ENCODE measurements around the gene COMMD1.
A peak's percentile ranks its signal among the peaks of the same experiment; 100 is the strongest.

The COMMD1 gene

DNA sequence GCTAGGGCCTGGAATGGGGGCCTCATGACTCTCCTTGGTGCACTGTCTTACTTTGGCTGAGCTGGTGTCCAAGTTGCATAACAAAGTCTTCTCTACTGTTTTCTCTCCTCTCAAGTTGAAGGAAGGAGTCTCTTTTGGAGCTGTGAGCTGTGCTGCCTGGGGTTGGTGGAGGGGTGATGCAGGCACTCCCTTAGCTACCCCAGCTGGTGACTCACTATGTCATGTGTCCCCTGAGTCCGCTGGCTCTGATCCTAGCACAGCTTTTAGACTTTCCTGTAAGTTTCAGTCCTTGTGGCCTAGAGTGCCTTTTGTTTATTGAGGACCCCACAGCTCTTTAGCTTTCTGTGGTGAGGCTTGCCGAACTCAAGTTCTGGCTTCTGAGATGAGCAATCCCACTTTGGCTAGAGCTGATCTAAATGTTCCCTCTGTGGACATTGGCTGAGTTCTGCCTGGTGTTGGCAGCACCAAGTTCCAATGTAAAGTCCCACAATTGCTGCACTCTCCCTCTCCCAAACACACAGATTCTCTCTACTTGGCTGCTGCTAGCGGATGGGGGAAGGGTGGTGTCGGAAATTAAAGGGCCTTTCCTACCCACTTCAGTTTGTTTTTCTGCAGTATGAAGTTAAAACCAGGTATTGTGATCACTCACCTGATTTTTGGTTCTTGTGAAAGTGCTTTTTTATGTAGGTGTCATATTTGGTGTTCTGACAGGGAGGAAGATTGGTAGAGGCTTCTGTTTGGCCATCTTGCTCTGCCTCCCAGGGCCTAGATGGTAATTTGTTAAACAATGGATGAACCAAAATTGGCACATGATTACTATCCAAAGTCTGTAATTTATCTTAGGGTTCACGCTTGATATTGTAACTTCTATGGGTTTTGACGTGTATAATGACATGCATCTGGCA lies 83.2 kb downstream of the COMMD1 start:
- TF ChIP-seq, protein P1, sequence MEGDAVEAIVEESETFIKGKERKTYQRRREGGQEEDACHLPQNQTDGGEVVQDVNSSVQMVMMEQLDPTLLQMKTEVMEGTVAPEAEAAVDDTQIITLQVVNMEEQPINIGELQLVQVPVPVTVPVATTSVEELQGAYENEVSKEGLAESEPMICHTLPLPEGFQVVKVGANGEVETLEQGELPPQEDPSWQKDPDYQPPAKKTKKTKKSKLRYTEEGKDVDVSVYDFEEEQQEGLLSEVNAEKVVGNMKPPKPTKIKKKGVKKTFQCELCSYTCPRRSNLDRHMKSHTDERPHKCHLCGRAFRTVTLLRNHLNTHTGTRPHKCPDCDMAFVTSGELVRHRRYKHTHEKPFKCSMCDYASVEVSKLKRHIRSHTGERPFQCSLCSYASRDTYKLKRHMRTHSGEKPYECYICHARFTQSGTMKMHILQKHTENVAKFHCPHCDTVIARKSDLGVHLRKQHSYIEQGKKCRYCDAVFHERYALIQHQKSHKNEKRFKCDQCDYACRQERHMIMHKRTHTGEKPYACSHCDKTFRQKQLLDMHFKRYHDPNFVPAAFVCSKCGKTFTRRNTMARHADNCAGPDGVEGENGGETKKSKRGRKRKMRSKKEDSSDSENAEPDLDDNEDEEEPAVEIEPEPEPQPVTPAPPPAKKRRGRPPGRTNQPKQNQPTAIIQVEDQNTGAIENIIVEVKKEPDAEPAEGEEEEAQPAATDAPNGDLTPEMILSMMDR (conservative IDR thresholded peaks at IDR 0.05; ENCODE audit: low read depth, low read length): no peak
- DNase-seq (ENCODE audit: low read depth): peak; percentile 39

DNA sequence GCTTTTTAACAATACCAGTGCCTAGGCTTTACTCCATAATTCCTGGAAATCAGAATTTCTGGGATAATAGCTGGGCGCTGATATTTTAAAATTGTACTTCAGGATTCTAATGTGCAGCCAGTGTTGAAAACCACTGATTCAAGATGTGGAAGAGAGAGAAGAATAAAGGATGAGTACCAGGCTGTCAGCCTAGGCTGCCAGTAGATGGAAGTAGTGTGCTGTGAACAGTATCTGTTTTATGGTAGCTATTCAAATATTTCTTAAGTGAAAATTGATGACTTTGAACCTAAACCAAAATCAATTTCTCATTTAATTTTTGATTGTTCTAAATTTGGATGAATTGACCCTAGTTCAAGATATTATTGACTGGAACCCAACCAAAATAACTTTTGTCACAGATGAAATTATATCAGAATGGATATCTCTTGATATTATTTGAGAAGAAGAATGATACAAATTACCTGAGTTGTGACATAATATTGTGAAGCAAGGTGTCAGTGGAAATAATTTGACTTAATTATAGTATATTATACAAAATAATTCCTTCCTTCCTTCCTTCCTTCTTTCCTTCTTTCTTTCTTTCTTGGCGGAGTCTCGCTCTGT lies 88.0 kb downstream of the COMMD1 start:
- H3K4me3 ChIP-seq (ENCODE audit: low read length): no peak overlapping the region
- DNase-seq (ENCODE audit: low read depth): no peak

More for the DNA sequence above, 83.2 kb downstream of the COMMD1 start:
- no peak overlapping the region for H3K4me3 ChIP-seq (ENCODE audit: low read length)

DNA sequence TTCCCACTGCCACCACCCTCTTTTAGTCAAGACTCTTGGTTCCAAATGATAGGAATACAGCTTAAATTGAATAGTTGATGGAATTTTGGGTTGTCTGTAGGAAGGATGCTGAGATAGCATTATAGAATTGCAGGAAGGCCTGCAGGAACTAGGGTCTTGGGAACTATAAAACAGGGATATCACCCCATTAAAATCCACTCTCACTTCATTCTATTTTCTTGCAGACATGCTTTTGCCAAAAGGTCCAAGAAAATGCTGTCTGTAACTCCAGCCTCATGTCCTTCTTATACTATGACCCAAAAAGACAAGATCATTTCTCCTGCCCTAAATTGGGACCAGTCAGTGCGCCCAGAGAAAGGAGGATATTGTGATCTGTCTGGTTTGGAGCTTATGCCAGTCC lies 89.1 kb downstream of the COMMD1 start:
- no peak overlapping the region for H3K4me3 ChIP-seq (ENCODE audit: low read length)
- TF ChIP-seq, protein P1 (conservative IDR thresholded peaks at IDR 0.05; ENCODE audit: low read depth, low read length): no peak
- DNase-seq (ENCODE audit: low read depth): no peak

More for the DNA sequence above, 88.0 kb downstream of the COMMD1 start:
- TF ChIP-seq, protein P1 (conservative IDR thresholded peaks at IDR 0.05; ENCODE audit: low read depth, low read length): peak; percentile 76

DNA sequence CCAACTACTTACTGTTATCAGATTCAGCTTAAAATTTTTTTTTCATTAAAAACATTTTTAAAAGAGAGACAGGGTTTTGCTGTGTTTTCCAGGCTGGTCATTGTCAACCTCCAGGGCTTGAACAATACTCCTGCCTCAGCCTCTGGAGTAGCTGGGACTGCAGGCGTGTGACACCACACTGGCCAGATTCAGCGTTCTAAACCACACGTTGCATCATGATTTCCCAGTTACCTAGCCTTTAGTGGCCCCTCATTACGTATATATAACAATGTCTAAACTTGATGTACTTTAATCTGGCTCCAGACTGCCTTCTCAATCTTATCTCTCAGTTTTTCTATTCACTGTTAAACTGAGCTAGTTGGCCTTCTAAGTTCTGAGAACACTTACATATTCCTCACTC lies 89.6 kb downstream of the COMMD1 start:
- DNase-seq (ENCODE audit: low read depth): no peak
- H3K4me3 ChIP-seq (ENCODE audit: low read length): no peak overlapping the region
- TF ChIP-seq, protein P1 (conservative IDR thresholded peaks at IDR 0.05; ENCODE audit: low read depth, low read length): no peak

DNA sequence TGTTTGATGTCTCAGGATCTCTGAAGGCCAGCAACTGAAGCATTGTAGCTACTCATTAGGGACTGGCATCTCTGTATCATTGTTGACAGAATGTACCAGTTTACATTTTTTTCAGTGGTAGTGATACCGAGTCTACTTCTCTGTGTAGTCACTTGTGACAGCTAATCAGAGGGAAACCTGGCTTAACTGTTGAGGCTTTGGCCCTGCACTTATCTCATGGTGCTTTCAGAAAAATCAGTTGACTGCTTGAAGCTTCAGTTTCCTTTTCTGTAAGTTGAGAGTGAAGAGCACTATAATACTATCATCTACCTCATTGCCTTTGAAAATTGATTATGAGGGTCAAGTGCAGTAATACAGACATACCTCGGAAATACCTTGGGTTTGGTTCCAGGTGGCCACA lies 90.0 kb downstream of the COMMD1 start:
- H3K4me3 ChIP-seq (ENCODE audit: low read length): no peak overlapping the region

DNA sequence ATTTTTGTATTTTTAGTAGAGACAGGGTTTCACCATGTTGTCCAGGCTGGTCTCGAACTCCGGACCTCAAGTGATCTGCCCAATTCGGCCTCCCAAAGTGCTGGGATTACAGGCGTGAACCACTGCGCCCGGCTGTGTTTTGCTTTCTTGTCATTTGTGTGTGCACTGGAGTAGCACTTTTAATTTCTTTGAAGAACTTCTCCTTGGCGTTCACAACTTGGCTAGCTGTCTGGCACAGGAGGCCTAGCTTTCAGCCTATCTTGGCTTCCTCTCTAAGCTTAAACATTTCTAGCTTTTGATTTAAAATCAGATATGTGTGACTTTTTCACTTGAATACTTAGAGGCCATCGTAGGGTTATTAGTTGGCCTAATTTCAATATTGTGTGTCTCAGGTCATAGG lies 93.0 kb downstream of the COMMD1 start:
- no peak for DNase-seq (ENCODE audit: low read depth)
- TF ChIP-seq, protein P1 (conservative IDR thresholded peaks at IDR 0.05; ENCODE audit: low read depth, low read length): no peak
- H3K4me3 ChIP-seq (ENCODE audit: low read length): no peak overlapping the region

More for the DNA sequence above, 90.0 kb downstream of the COMMD1 start:
- TF ChIP-seq, protein P1 (conservative IDR thresholded peaks at IDR 0.05; ENCODE audit: low read depth, low read length): no peak
- no peak for DNase-seq (ENCODE audit: low read depth)

Measured in retinal pigment epithelial cell (primary cell).